Measurements from ENCODE around the gene EIF5A.

EIF5A gene

GRCh38 chr17:7306911-7307685 is at the start of gene EIF5A:
EIF5A (plus strand) TSS chr17:7307628; CDS start chr17:7309636, 2,008 bp downstream.
- peak; percentile 100 for DNase-seq (ENCODE audit: low spot score)

- DNase-seq (ENCODE audit: low spot score): no peak
These were observed 48.5 kb upstream of the EIF5A start for GRCh38 chr17:7258731-7259554.

GRCh38 chr17:7259555-7259889 is 47.9 kb upstream of the EIF5A start:
- DNase-seq (ENCODE audit: low spot score): no peak

GRCh38 chr17:7260151-7260550 is 47.3 kb upstream of the EIF5A start:
- no peak for DNase-seq (ENCODE audit: low spot score)

GRCh38 chr17:7260651-7261378 is 46.6 kb upstream of the EIF5A start:
- no peak for DNase-seq (ENCODE audit: low spot score)

- peak; percentile 30 for DNase-seq (ENCODE audit: low spot score)
These were observed 45.8 kb upstream of the EIF5A start for GRCh38 chr17:7261379-7262191.

- no peak for DNase-seq (ENCODE audit: low spot score)
These were observed 45.1 kb upstream of the EIF5A start, which contains the start of gene CLDN7 for GRCh38 chr17:7262192-7262934. CLDN7 (minus strand) TSS chr17:7262478; CDS start chr17:7262043, 435 bp downstream.

- DNase-seq (ENCODE audit: low spot score): no peak
These were observed 44.3 kb upstream of the EIF5A start for GRCh38 chr17:7262935-7263800.

- no peak for DNase-seq (ENCODE audit: low spot score)
These were observed 43.7 kb upstream of the EIF5A start for GRCh38 chr17:7263801-7264078.

GRCh38 chr17:7266784-7267183 is 40.6 kb upstream of the EIF5A start:
- no peak for DNase-seq (ENCODE audit: low spot score)

- no peak for DNase-seq (ENCODE audit: low spot score)
These were observed 28.0 kb upstream of the EIF5A start for GRCh38 chr17:7279448-7279847.

- DNase-seq (ENCODE audit: low spot score): peak; percentile 81
These were observed 26.8 kb upstream of the EIF5A start for GRCh38 chr17:7280519-7281073.

GRCh38 chr17:7281074-7281952 is 26.1 kb upstream of the EIF5A start, which contains the start of gene SLC2A4:
SLC2A4 (plus strand) TSS chr17:7281718; CDS start chr17:7281935, 217 bp downstream.
- DNase-seq (ENCODE audit: low spot score): peak; percentile 80

- DNase-seq (ENCODE audit: low spot score): no peak
These were observed 25.3 kb upstream of the EIF5A start for GRCh38 chr17:7281953-7282751.

GRCh38 chr17:7282752-7283321 is 24.6 kb upstream of the EIF5A start:
- no peak for DNase-seq (ENCODE audit: low spot score)

- no peak for DNase-seq (ENCODE audit: low spot score)
These were observed 23.8 kb upstream of the EIF5A start for GRCh38 chr17:7283471-7284216.

- no peak for DNase-seq (ENCODE audit: low spot score)
These were observed 22.5 kb upstream of the EIF5A start for GRCh38 chr17:7284911-7285310.

Measured in CD4-positive, alpha-beta T cell treated with Interleukin-6 at 100 ng/mL for 8 hours (primary cell).